HCT116 (cell line): ENCODE results near the gene ALDH3A2. TPM values are rescaled to one million over a fixed set of nuclear protein-coding genes. Genes with fewer than 3 reads are reported as not detected.

Experiments used
- ATAC-seq: fragments of 200-7000 bp; cut with Tn5 transposase; 2 replicates; pipeline ENCODE4 v1.9.1; 2020; ENCODE audit warnings: mild to moderate bottlenecking, moderate library complexity
- BruUV-seq: library from RNA; stranded (reverse); fragments of 400-500 nt; replicated peaks from 2 replicates; lab custom pipeline; 2021; lab: Mats Ljungman, UMichigan
- CTCF ChIA-PET: fragments of 300-600 bp; sonication (Branson Sonifier 250); formaldehyde crosslinking; loops from one replicate; lab custom pipeline; 2021; ENCODE audit warnings: antibody characterized with exemption; lab: Charles Lee
- POLR2A ChIA-PET: fragments of 300-600, 350-600 bp; sonication (Branson Sonifier 250); formaldehyde crosslinking; loops from one replicate; lab custom pipeline; 2021; ENCODE audit warnings: antibody characterized with exemption; lab: Charles Lee
- RAD21 ChIA-PET, 2 experiments: fragments of 300-600 bp; sonication (Branson Sonifier 250); formaldehyde crosslinking; loops; one replicate each; lab custom pipeline; 2023; ENCODE audit warnings: low total read pairs in 2 of 2; ENCODE audit not compliant: uncharacterized antibody in 2 of 2, unreplicated experiment in 2 of 2, low non-redundant PET in 1 of 2; lab: Charles Lee
- DNase-seq: peaks from one replicate; pipeline ENCODE4 v3.0.0-alpha.2; 2010; ENCODE audit warnings: low read depth, low spot score
- H2AFZ ChIP-seq: fragments of 200-600 bp; shearing (Covaris generic), sonication (generic); 2 replicates; pipeline ENCODE4 v1.6.1; 2017; ENCODE audit warnings: low read depth, mixed run types, mixed read lengths, antibody characterized with exemption, low read length; ENCODE audit not compliant: poor library complexity, severe bottlenecking
- H3K27ac ChIP-seq: 2 replicates; pipeline ENCODE4 v1.5.1; 2012; ENCODE audit warnings: low read depth, low read length
- H3K27me3 ChIP-seq: fragments of 200-600 bp; sonication (generic); 2 replicates; pipeline ENCODE4 v1.6.1; 2016; ENCODE audit warnings: mixed run types, low read length, mixed read lengths; ENCODE audit not compliant: insufficient read depth
- H3K36me3 ChIP-seq, 2 experiments: fragments of 200-500 bp in 1 of 2; fragments of 200-600 bp in 1 of 2; sonication (Bioruptor generic) in 1 of 2; sonication (generic) in 1 of 2; 2 replicates each; pipeline versions ENCODE4 v1.5.1 to v1.6.1; 2014 to 2016; ENCODE audit warnings: low read length in 2 of 2, inconsistent platforms in 1 of 2, mixed read lengths in 1 of 2, mixed run types in 1 of 2; ENCODE audit not compliant: insufficient read depth in 2 of 2, control insufficient read depth in 1 of 2
- H3K4me1 ChIP-seq, 2 experiments: fragments of 200-600 bp in 1 of 2; sonication (generic) in 1 of 2; 2 replicates each; pipeline versions ENCODE4 v1.5.1 to v1.6.1; 2012 to 2017; ENCODE audit warnings: low read length in 2 of 2, inconsistent platforms in 1 of 2, mild to moderate bottlenecking in 1 of 2, mixed read lengths in 1 of 2, mixed run types in 1 of 2, moderate library complexity in 1 of 2; ENCODE audit not compliant: insufficient read depth in 2 of 2, control insufficient read depth in 1 of 2
- H3K4me2 ChIP-seq: fragments of 200-600 bp; sonication (generic); 2 replicates; pipeline ENCODE4 v1.6.1; 2017; ENCODE audit warnings: mixed run types, low read length, mixed read lengths
- H3K4me3 ChIP-seq, 2 experiments: fragments of 200-600 bp in 1 of 2; sonication (generic) in 1 of 2; replicated peaks in 1 of 2; 2 replicates each; pipeline ENCODE4 v1.5.1; 2011 to 2016; ENCODE audit warnings: low read length in 2 of 2, control low read depth in 1 of 2, low read depth in 1 of 2, mild to moderate bottlenecking in 1 of 2, mixed read lengths in 1 of 2, mixed run types in 1 of 2
- H3K79me2 ChIP-seq: fragments of 200-600 bp; sonication (generic); 2 replicates; pipeline ENCODE4 v1.6.1; 2017; ENCODE audit warnings: mild to moderate bottlenecking, mixed run types, low read length, moderate library complexity, mixed read lengths; ENCODE audit not compliant: insufficient read depth
- H3K9ac ChIP-seq: fragments of 200-600 bp; sonication (generic); 2 replicates; pipeline ENCODE4 v1.6.1; 2016; ENCODE audit warnings: low read length, mixed read lengths
- H3K9me2 ChIP-seq: fragments of 200-600 bp; sonication (generic), shearing (Covaris generic); 2 replicates; pipeline ENCODE4 v1.6.1; 2017; ENCODE audit warnings: mixed run types, mild to moderate bottlenecking, moderate library complexity; ENCODE audit not compliant: insufficient read depth
- H3K9me3 ChIP-seq, 2 experiments: fragments of 200-500 bp in 1 of 2; fragments of 200-600 bp in 1 of 2; sonication (Bioruptor generic) in 1 of 2; sonication (generic) in 1 of 2; 2 replicates each; pipeline ENCODE4 v1.6.1; 2014 to 2017; ENCODE audit warnings: low read length in 2 of 2, mixed read lengths in 2 of 2, inconsistent platforms in 1 of 2, low read depth in 1 of 2, mild to moderate bottlenecking in 1 of 2, mixed run types in 1 of 2, moderate library complexity in 1 of 2; ENCODE audit not compliant: control insufficient read depth in 1 of 2, insufficient read depth in 1 of 2
- H4K20me1 ChIP-seq: fragments of 200-600 bp; sonication (generic), shearing (Covaris generic); 2 replicates; pipeline ENCODE4 v1.6.1; 2017; ENCODE audit warnings: mixed run types, mild to moderate bottlenecking, moderate library complexity; ENCODE audit not compliant: insufficient read depth
- CEBPB ChIP-seq: IDR thresholded peaks from 2 replicates; pipeline ENCODE4 v1.6.1; 2012; ENCODE audit warnings: low read depth
- POLR2AphosphoS5 ChIP-seq: IDR thresholded peaks from 2 replicates; pipeline ENCODE4 v1.6.1; 2011; ENCODE audit warnings: mild to moderate bottlenecking, low read depth, low read length, moderate library complexity
- RAD21 ChIP-seq: IDR thresholded peaks from 2 replicates; pipeline ENCODE4 v1.6.1; 2012; ENCODE audit warnings: low read depth, mild to moderate bottlenecking
- intact Hi-C: fragments of 100-400 bp; cut with micrococcal nuclease; formaldehyde crosslinking; loops from 2 replicates; pipeline ENCODE4 v1.10.0; 2022
- total RNA-seq: library from RNA; stranded (reverse); gene quantifications from one replicate; pipeline ENCODE4 v1.2.1, GENCODE V29; 2021; ENCODE audit not compliant: unreplicated experiment
- TF ChIP-seq, protein P1 (sequence below): IDR thresholded peaks from 2 replicates; pipeline ENCODE4 v1.6.1; 2012; ENCODE audit warnings: low read depth

Gene ALDH3A2
- total RNA-seq, 1 experiment from 2014 or later = 86.8 TPM

DNA sequence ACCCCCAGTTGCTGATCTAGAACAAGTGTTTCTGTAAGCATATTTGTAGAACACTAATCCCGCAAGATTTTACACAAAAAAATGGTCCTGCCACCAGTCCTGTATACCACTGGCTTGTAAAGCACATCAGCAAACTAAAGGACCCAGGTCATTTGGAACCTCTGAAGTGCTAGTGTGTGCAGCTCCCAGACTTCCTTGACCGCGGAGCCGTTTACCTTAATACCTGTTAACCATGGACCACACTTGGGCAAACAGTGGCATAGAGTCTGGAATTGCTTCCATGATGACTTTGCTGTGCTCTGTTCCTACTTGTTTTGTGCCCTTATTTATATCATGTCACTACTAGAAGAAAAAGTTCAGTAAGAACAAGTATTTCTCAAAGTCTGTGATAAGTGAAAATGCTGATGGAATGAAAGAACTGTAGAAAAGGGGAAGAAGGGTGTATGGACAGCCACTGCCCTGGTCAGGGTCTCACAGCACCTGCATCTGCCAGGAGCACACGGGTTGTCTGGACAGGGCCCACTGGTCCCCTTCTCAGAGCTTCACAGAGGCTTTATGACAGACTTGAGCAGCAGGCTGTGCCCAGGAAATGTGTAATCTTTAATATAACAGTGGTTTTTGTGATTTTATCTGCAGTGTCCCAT is 29.3 kb downstream of the ALDH3A2 start:
- no peak overlapping the region for H3K9ac ChIP-seq
- peaks cover 3 to 8% of the 10 kb centered on the region in 2 experiments; a peak in 3 of 4 replicates for H3K4me1 ChIP-seq
- H3K27ac ChIP-seq = no peak overlapping the region
- no peak overlapping the region for H3K4me2 ChIP-seq
- no peak overlapping the region for H3K4me3 ChIP-seq
- ChIA-PET RAD21 (no interaction called here), CTCF (interaction anchor here (1.1 kb wide), 1 partner anchor 84 kb away, joined by 3 read pairs; no protein-coding TSS in a partner anchor), POLR2A (no interaction called here)
- no TSS peak for BruUV-seq
- H3K9me3 ChIP-seq = no peaks in the 10 kb centered on the region
- no peak for ATAC-seq
- no peaks in the 10 kb centered on the region for H3K79me2 ChIP-seq
- no peaks in the 10 kb centered on the region for H4K20me1 ChIP-seq
- H3K36me3 ChIP-seq = peaks cover 8 to 10% of the 10 kb centered on the region in 2 experiments; a peak in 3 of 4 replicates
- H3K27me3 ChIP-seq = no peaks in the 10 kb centered on the region
- intact Hi-C loops = no loop called here
- no peak overlapping the region for H2AFZ ChIP-seq
- no peaks in the 10 kb centered on the region for H3K9me2 ChIP-seq
- TF ChIP-seq, protein P1, sequence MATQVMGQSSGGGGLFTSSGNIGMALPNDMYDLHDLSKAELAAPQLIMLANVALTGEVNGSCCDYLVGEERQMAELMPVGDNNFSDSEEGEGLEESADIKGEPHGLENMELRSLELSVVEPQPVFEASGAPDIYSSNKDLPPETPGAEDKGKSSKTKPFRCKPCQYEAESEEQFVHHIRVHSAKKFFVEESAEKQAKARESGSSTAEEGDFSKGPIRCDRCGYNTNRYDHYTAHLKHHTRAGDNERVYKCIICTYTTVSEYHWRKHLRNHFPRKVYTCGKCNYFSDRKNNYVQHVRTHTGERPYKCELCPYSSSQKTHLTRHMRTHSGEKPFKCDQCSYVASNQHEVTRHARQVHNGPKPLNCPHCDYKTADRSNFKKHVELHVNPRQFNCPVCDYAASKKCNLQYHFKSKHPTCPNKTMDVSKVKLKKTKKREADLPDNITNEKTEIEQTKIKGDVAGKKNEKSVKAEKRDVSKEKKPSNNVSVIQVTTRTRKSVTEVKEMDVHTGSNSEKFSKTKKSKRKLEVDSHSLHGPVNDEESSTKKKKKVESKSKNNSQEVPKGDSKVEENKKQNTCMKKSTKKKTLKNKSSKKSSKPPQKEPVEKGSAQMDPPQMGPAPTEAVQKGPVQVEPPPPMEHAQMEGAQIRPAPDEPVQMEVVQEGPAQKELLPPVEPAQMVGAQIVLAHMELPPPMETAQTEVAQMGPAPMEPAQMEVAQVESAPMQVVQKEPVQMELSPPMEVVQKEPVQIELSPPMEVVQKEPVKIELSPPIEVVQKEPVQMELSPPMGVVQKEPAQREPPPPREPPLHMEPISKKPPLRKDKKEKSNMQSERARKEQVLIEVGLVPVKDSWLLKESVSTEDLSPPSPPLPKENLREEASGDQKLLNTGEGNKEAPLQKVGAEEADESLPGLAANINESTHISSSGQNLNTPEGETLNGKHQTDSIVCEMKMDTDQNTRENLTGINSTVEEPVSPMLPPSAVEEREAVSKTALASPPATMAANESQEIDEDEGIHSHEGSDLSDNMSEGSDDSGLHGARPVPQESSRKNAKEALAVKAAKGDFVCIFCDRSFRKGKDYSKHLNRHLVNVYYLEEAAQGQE = no peak
- TF ChIP-seq RAD21 (no peak), CEBPB (no peak), POLR2AphosphoS5 (no peak)
- TF ChIP-seq, all 23 proteins: peak for 0
- DNase-seq = no peak
